HG03039 (cell line): ENCODE measurements around the gene PLB1.

Experiments used
- ATAC-seq: cut with Tn5 transposase; IDR thresholded peaks from one replicate; pipeline ENCODE4 v1.9.1; 2021; ENCODE audit warnings: mild to moderate bottlenecking, moderate library complexity; ENCODE audit not compliant: unreplicated experiment

PLB1 gene

GRCh38 chr2:28587526-28588291 is 91.8 kb downstream of the PLB1 start:
- ATAC-seq = no peak

DNA sequence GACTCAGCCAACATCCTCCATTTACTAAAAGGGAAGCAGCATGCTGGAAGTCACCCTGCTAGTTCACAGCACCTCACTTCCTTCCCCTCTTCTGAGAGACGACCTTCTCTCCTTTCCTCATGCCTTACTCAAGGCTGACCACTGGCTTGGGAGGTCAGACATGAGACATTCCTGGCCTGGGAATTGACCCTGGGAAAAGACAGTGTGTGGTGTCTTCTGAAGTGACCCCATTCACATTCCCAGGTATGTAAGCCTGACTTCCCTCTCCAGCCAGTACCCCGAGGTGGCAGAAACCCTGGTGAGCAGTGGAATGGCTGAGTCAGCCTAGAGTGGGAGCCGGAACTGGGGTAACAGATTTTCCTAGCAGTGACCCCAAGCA is 92.4 kb downstream of the PLB1 start:
- no peak for ATAC-seq

DNA sequence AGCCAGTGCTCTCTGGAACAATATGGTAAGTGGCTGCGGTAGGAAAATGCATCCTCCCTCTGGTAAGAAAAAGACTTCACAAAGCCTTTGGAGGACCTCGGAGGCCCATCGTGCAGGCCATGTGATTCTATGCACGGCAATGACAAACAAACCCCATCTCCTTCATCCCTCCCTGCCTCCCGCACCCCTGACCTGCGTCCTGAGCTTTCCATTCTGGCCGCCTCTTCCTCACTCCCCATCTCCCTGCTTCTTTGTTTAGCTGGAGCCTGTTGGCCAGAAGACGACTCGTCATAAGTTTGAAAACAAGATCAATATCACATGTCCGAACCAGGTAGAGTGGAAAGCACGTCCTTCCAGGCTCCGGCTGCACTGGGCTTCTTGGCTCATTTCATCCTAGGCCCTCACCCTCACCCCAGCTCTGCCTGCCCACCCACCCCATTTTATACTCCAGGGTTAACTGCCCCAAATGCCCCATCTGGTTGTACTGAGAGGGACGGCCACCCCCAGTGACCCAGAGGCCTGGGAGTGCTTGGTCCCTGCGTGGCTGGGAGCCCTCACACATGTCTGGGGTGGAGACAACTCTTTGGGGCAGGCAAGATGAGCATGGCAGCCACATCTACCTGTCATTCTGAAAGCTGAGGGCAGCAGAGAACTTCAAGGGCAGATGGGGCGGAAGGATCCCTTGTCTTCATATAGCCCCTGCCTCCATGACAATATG is 94.0 kb downstream of the PLB1 start:
- no peak for ATAC-seq

GRCh38 chr2:28590496-28591301 is 94.8 kb downstream of the PLB1 start:
- no peak for ATAC-seq

- no peak for ATAC-seq
Observed at GRCh38 chr2:28591711-28592335, 96.0 kb downstream of the PLB1 start.

GRCh38 chr2:28592481-28592880 is 96.6 kb downstream of the PLB1 start:
- no peak for ATAC-seq

DNA sequence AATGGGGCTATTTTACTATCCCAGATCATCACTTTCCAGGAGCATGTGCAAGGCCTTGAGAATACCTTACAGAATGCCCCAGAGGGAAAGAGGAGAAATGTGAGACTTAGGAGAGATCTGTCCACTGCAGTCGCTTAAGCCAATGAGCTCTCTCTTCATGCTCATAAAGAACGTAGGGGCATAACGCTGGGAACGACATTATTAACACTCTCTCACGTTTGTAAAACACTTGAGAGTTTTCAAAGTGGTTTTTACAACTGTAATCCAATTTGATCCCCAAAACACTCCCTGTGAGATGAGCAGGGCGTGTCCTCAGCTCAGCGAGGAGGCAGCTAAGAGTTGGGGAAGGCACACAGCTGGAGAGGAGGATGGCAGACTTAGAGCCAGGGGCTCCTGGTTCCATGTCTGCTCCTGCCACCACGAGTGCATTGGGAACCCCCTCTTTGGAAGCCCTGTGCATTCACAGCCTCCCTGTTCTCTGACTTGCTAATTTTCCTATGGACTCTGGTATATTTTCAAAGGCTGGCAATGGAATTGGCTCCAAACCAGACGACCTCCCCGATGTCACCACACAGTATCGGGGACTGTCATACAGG is 97.4 kb downstream of the PLB1 start:
- ATAC-seq = no peak

- no peak for ATAC-seq
Observed at GRCh38 chr2:28594000-28594331, 98.1 kb downstream of the PLB1 start.

GRCh38 chr2:28594332-28595108 is 98.7 kb downstream of the PLB1 start:
- ATAC-seq = no peak

DNA sequence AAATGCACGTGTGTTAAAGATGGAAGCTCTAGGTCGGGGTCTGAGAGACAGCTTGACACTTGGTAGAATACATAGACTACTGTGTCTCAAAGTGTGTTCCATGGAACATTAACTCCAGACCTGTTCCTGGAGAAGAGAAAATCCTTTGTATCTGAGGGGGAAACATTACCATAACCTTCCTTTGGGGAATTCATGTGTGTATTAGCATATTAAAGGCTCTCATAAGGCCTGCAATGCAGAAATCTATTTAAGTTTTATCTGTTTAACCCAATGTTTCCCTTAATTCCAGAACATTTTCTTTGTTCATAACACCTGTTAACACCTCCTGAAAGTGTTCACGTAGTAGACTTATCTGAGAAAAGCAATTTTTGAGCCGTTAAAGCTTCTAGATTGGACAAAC is 99.5 kb downstream of the PLB1 start:
- no peak for ATAC-seq

DNA sequence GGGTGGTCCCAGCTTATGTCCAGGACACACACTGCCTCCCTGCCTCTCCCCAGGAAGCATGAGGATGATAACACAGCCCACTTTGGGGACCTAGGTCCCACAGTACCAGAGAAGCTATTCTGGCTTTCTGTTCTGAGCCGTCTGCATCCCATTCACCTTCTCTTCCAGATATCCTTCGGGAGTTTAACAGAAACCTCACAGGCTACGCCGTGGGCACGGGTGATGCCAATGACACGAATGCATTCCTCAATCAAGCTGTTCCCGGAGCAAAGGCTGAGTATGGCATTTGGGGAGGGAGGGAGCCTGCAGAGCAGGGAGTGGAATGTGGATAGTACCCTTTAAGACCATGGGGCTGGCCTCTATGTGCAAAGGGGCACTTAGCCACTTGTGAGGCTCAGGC is 102.6 kb downstream of the PLB1 start:
- no peak for ATAC-seq

DNA sequence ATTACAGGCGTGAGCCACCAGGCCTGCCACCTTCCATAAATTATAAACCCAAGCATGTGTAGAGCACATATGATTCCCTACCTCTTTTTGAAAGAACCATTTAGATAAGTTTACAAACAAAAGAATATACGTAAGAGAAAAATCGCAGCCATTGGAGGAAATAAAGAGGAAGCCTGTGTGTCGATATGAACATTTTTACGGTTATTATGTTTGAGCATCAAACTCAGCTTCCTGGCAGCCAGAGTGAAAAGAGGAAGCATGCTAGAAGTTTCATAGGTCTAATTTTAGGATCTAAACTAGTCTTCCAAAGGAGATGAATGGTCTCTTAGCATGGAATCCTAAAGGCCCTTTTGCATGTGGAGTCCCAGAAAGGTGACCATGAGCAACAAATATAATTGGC is 104.3 kb downstream of the PLB1 start:
- no peak for ATAC-seq

- ATAC-seq = no peak
Observed at GRCh38 chr2:28601616-28602015, 105.8 kb downstream of the PLB1 start.

DNA sequence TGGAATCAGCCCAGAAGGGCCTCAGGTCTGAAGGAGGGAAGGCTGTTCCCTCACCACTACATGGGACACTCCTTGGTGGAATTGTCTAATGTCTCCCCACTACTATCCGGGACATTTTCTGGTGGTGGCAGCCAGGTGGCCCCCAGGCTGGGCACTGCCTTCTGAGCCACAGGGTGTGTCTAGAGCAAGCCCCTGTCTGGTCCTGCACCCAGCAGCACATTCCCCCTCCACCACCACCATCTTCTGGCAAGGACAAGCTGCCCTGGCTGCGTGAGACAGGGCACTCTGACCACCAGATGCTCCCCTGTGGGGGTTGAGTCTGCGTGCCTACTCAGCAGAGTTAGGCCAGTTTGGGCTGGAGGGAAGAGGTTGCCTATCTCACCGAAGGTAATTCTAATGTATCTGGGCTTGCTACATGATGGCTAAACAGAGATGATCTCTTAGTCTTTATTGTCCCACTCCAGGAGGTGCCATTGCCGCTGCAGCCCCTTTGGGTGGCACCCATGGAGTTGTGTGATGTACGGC is 106.3 kb downstream of the PLB1 start:
- ATAC-seq = no peak

GRCh38 chr2:28602751-28603639 is 107.1 kb downstream of the PLB1 start:
- ATAC-seq = no peak

GRCh38 chr2:28603821-28604220 is 108.0 kb downstream of the PLB1 start:
- no peak for ATAC-seq

DNA sequence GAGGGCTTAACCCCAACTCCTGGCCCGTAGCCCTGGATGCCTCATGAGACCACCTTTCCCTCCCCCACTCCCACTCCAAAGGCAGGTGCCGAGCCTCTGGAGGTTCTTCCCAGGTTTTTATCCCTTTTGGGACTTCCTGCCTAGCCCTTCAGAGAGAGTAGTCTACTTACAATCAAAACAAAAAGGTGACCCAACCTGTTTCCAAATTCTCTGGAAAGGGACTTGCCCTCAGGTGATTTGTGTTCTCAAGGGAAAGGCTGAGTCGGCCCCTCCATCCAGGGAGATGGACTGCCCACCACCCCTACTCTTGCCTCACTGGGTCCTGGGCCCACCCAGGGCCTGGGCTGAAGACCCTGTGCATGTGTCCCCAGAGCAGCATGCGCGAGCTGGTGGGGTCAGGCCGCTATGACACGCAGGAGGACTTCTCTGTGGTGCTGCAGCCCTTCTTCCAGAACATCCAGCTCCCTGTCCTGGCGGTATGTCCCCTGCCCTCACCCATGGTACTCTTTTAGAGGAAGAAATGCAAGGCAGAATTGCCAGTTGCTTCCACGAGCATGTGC is 108.5 kb downstream of the PLB1 start:
- no peak for ATAC-seq

DNA sequence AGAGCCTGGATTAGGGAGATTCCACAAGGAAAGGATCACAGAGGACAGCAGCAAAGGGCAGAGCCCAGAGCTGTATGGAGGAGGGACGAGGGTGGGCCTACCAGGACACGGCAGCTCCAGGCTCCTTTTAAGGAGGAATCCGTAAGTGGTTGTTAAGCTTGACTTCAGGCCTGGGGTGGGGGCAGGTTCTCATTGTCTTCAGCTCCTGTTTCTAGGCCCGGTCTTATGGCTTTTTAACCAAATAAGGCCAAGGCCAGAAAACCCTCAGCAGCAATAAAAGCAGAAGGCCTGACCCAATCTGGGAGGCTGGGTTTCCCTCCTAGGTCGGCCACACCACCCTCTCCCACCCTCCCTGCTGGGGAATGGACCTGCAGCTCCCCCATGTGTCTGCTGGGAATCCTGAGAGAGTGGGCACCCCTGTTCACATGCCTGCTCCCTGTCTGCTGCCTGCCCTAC is 111.2 kb downstream of the PLB1 start:
- no peak for ATAC-seq
